ENCODE results near the gene VSX1.

VSX1 gene

DNA sequence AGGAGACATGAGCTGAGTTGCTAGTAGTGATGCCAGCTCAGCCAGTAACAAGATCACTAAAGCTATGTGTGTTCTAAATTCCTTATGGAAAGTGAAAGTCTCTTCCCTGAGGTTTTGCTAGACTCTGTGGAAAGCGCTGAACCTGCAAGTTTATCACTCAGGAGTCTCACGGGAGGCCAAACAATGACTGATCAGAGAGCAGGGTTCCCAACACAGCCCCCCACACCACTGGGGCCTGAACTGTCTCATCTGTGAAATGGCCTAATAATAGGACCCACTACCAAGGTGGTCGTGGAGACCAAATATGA, 43.9 kb downstream of the VSX1 start:
- no peak overlapping the region for H3K27ac ChIP-seq
- TF ChIP-seq, protein P1, sequence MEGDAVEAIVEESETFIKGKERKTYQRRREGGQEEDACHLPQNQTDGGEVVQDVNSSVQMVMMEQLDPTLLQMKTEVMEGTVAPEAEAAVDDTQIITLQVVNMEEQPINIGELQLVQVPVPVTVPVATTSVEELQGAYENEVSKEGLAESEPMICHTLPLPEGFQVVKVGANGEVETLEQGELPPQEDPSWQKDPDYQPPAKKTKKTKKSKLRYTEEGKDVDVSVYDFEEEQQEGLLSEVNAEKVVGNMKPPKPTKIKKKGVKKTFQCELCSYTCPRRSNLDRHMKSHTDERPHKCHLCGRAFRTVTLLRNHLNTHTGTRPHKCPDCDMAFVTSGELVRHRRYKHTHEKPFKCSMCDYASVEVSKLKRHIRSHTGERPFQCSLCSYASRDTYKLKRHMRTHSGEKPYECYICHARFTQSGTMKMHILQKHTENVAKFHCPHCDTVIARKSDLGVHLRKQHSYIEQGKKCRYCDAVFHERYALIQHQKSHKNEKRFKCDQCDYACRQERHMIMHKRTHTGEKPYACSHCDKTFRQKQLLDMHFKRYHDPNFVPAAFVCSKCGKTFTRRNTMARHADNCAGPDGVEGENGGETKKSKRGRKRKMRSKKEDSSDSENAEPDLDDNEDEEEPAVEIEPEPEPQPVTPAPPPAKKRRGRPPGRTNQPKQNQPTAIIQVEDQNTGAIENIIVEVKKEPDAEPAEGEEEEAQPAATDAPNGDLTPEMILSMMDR (IDR thresholded peaks at IDR 0.05) = no peak
- TF ChIP-seq ZFX (IDR thresholded peaks at IDR 0.05; ENCODE audit: borderline replicate concordance) = no peak

DNA sequence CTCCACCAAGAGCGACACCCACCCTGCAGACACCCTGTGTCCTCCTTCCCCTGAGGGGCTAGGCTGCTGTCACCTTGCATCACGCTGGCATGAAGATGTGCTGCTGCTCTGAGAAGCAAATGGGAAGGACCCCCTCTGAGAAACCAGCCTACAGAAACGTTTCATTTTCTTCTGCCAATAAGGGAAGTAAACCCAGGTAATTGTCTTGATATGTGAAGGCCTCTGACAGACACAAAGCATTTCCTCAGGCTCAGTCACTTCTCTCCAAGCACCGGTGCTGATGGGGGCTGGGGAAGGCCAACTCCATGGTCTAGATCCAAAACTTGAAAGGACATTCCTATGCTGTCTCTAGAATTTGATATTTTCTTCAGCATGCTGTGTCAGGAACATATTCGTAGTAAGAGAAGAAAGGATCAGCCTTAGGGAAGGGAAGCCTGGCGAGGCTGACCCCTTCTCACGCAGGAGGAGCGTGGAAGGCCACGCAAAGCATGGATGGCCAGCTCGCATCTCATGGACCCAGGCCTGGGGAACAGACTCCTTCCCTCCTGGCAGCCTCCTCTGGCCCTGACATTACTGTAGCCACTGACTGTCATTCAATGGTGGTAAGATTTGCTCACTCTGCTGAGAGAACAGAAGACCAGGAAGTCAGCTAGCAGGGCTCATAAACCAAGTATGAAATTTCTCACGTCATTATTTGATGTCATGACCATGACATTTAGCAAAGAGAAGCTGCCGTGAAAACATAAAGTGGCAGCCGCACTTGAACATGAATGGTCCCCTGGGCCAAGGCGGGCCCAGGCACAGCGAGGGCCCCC, 44.4 kb downstream of the VSX1 start:
- no peak overlapping the region for H3K27ac ChIP-seq
- TF ChIP-seq, protein P1 (IDR thresholded peaks at IDR 0.05) = no peak
- TF ChIP-seq ZFX (IDR thresholded peaks at IDR 0.05; ENCODE audit: borderline replicate concordance) = no peak

DNA sequence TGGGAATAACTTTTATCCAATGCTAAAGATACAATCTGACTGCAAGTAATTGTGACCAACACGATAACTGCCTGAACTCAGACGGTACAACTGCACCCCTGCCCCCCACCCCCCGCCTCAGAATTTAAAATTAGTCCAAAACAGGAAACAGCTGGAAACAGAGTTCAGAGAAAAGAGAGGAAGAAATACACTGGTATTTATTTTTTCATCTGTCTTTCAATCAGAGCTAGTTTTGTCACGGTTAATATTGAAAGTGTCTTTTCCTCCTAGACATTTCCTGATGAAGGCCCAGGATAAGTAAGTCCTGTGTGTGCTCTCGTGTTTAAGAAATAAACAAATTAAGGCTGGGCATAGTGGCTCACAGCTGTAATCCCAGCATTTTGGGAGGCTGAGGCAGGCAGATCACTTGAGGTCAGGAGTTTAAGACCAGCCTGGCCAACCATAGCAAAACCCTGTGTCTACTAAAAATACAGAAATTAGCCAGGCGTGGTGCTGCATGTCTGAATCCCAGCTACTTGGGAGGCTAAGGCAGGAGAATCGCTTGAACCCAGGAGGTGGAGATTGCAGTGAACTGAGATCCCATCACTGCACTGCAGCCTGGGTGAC, 45.5 kb downstream of the VSX1 start:
- TF ChIP-seq, protein P1 (IDR thresholded peaks at IDR 0.05) = no peak
- no peak for TF ChIP-seq ZFX (IDR thresholded peaks at IDR 0.05; ENCODE audit: borderline replicate concordance)
- H3K27ac ChIP-seq = no peak overlapping the region

DNA sequence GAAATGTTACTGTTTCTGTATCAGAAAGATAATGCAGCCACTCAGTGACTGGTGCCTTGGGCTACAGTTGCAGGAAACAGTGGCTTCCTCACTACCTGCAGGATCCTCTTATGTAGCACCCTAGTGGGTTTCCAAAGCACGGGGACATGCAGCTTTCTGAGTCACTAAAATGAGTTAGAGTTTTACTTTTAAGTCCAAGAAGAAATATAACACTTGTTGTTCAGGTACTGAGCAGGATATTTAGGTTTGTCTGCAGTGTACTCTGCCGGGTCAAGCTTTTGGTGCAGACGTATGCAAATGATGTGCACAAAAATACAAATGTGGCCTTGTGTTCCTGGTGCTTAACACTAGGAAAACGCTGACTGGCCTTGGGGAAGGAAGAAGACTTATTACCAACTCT, 46.0 kb downstream of the VSX1 start:
- no peak overlapping the region for H3K27ac ChIP-seq
- TF ChIP-seq, protein P1 (IDR thresholded peaks at IDR 0.05) = no peak
- no peak for TF ChIP-seq ZFX (IDR thresholded peaks at IDR 0.05; ENCODE audit: borderline replicate concordance)

DNA sequence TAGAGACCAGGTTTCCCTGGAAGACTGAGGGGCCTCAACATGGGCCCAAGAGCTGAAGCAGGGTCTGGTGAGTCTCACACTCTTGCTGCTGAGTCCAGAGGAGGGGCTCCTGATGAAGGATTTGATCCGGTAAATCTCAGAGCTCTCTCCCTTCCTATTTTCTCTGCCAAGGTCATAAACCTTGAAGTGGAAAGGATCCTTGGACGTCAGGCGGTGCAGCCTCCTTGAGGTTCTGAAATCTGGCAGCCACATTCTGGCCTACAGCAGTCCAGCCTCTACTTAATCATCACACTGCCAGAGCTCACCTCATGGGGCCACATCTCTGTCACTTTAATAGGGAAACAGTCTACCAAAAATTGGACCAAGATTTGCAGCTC, 48.0 kb downstream of the VSX1 start:
- no peak overlapping the region for H3K27ac ChIP-seq
- TF ChIP-seq ZFX (IDR thresholded peaks at IDR 0.05; ENCODE audit: borderline replicate concordance) = no peak
- TF ChIP-seq, protein P1 (IDR thresholded peaks at IDR 0.05) = no peak

DNA sequence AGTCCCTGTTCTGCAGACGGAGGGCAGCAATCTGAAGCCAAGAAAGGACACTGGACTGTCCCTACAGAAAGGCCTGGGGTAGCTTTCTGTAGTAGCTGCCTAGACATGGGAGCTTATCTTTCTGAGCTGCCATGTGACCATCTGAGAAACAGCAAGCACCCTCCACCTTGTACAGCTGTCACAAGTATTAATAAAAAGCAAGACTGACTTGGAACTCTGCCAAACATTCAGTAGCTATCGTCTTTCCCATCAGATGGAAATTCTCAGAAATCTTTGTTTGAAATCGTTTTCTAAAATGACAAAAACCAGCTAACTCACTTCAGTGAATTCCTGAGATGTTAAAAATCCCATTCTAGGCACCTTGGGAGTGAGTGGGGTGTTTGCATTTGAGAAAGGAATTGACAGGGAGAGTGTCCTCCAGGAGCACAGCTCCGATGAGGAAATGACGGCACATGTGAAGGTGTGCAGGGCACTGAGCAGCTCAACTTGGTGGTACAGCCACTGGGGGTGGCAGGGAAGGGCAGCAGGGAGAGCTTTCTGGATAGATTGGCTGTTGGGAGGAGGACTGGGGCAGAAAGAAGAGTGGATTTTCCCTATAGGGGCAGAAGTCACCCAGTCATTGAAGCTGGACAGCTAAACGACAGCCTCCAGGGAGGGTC, 48.5 kb downstream of the VSX1 start:
- no peak for TF ChIP-seq ZFX (IDR thresholded peaks at IDR 0.05; ENCODE audit: borderline replicate concordance)
- TF ChIP-seq, protein P1 (IDR thresholded peaks at IDR 0.05) = no peak
- no peak overlapping the region for H3K27ac ChIP-seq

All from 22Rv1 (cell line).